C4-2B (cell line): ENCODE data around the gene HNRNPA0.
"Not testable (repeated sequence)": the region's sequence is repeated elsewhere in the genome, so short reads cannot be mapped to it uniquely, and the experiment has no call there.

ENCODE experiments used
- H3K27ac ChIP-seq: fragments of 450-650 bp; 2 replicates; pipeline ENCODE4 v1.5.1; 2017
- CTCF ChIP-seq: fragments of 450-650 bp; conservative IDR thresholded peaks from 2 replicates; pipeline ENCODE4 v1.5.1; 2017; ENCODE audit warnings: mild to moderate bottlenecking
- ZFX ChIP-seq: fragments of 450-650 bp; IDR thresholded peaks from 2 replicates; pipeline ENCODE4 v1.6.1; 2017

HNRNPA0 gene

DNA sequence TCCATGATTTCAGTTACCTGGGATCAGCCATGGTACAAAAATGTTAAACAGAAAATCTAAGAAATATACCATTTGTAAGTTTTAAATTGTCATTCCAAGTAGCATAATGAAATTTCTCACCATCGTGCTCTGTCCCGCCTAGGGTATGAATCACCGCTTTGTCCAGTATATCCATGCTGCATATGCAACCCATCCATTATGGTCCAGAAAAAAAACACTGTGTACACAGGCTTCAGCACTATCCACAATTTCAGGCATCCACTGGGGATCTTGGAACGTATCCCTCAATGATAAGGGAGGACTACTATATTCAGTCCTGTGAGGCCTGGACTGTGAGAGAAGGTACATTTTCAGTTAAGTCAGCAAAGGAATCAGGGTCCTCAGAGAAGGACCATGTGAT is 37.6 kb upstream of the HNRNPA0 start:
- no peak overlapping the region for H3K27ac ChIP-seq
- no peak for TF ChIP-seq ZFX
- no peak for TF ChIP-seq CTCF

DNA sequence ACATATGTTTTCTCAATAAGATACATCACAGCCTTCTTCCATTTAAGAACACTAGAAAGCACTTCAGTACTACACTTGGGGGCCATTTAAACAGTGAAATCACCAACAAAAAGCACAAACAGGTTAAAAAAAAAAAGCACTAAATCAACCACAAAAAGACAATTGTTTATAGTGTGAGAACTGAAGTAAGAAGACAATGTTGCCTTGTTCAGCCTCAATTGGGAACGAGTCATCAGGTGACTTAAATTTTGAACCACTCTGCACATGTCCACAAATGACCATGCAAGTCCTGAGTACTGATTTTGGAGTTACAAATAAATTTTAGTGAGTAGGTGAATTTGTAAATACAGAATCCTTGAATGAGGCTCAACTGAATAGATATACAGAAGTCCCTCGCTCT is 37.2 kb upstream of the HNRNPA0 start:
- no peak overlapping the region for H3K27ac ChIP-seq
- TF ChIP-seq CTCF, result no peak
- no peak for TF ChIP-seq ZFX

DNA sequence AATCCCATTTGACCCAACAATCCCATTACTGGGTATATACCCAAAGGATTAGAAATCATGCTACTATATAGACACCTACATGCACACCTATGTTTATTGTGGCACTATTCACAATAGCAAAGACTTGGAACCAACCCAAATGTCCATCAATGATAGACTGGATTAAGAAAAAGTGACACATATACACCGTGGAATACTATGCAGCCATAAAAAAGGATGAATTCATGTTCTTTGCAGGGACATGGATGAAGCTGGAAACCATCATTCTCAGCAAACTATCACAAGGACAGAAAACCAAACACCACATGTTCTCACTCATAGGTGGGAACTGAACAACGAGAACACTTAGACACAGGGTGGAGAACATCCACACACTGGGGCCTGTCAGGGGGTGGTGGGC is 34.4 kb upstream of the HNRNPA0 start:
- not testable (repeated sequence) for H3K27ac ChIP-seq

- TF ChIP-seq CTCF (no peak), ZFX (no peak)
Observed at GRCh38 chr5:137782984-137783536, 28.9 kb upstream of the HNRNPA0 start.

GRCh38 chr5:137782055-137782454 is 27.9 kb upstream of the HNRNPA0 start:
- no peak for TF ChIP-seq ZFX
- TF ChIP-seq CTCF, result no peak
- no peak overlapping the region for H3K27ac ChIP-seq

More at GRCh38 chr5:137782984-137783536, 28.9 kb upstream of the HNRNPA0 start:
- H3K27ac ChIP-seq, result no peak overlapping the region

GRCh38 chr5:137778772-137779564 is 24.8 kb upstream of the HNRNPA0 start:
- TF ChIP-seq ZFX (no peak), CTCF (peak; percentile 85)
- no peak overlapping the region for H3K27ac ChIP-seq

- H3K27ac ChIP-seq, result not testable (repeated sequence)
Observed at GRCh38 chr5:137767937-137768336, 13.8 kb upstream of the HNRNPA0 start.

DNA sequence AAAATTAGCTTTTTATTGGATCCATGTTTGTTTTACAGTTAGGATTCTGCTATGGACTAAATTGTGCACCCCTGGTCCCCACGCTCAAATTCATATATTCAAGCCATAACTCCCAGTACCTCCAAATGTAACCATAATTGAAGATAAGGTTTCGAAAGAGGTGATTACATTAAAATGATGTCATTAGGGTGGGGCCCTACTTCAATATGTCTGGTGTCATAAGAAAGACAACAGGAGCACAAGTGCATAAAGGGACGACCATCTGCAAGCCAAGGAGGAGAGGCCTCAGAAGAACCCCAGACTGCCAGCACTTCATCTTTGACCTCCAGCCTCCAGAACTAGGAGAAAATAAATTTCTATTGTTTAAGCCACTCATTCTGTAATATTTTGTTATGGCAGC is 7.4 kb upstream of the HNRNPA0 start:
- no peak overlapping the region for H3K27ac ChIP-seq
- no peak for TF ChIP-seq CTCF
- no peak for TF ChIP-seq ZFX
